ENCODE results near the gene ADGRG3.

Gene ADGRG3

DNA sequence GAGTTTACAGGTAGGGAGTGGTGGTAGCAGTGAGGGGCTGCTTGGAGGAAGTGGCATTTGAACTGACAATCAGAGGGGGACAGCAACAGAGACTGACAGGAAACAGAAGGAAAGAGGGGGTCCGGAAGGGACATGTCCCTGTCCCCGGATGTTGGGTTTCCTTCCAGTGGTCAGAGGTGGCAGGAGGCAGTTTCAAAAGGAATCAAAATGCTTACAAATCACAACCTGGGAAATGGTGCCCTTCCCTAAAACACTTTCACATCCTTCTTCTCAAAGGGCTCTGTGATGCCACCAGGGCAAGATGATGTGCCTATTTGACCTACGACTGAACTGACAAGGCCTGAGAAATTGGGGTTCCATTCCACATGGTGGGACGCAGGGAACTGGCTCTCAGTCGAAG lies 20.0 kb upstream of the ADGRG3 start:
- H3K27ac ChIP-seq (replicated peaks) = no peak overlapping the region
- peak in 1 of 2 experiments; percentile 25 for DNase-seq (ENCODE audit: low read depth in 1 of 2, low spot score in 1 of 2)

DNA sequence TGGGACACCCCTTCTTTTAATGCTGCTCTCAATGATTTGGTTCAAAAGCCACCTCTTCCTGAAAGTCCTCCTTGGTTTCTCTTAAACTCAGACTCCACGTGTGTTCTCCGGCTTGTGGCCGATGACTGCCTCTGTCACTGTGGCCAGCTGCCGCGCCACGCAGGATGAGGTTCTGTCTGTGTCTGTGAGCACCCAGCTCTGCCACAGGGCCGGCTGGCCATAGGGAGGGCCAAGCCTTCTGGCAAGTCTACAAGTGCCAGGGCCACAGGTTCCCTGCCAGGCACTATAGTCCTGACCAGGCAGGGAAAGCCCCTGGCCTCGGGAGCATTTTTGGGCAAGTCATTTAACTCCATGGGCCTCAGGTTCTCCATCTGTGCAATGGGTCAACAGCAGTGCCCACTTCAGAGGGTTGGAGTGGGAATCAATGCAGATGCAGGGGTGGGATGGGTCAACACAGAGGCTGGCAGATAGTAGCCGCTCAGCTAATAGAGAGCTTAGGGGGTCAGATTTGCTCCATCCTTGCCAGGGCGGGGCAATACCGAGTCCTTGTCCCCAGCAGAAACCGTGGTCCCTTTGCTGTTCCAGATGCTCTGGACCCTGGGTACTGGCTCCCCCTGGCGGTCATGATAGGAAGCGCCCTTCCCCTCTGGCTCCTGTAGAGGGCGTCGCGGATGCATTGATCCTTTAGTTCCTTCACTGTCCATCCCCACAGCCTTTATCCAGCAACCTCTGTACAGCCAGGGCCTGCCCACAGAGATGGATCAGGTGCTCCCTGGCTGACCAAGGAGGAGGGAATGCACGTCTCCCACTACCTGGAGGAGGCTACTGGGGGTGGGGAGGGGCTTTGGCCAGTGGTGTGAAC lies 19.3 kb upstream of the ADGRG3 start:
- DNase-seq (ENCODE audit: low read depth in 1 of 2, low spot score in 1 of 2) = peak; percentile 65 to 83
- no peak overlapping the region for H3K27ac ChIP-seq (replicated peaks)
- no peaks in the 10 kb centered on the region for H3K27me3 ChIP-seq (ENCODE audit: insufficient read depth, poor library complexity, severe bottlenecking)
- TF ChIP-seq REST (IDR thresholded peaks at IDR 0.05; ENCODE audit: insufficient replicate concordance, low read depth) = no peak
- no peak for TF ChIP-seq SPI1 (IDR thresholded peaks at IDR 0.05; ENCODE audit: borderline replicate concordance, low read depth)
- TF ChIP-seq CTCF (IDR thresholded peaks at IDR 0.05; ENCODE audit: insufficient read depth, low read length) = peak; percentile 100
- no peak overlapping the region for H3K4me3 ChIP-seq (replicated peaks; ENCODE audit: insufficient read depth, low read length)

More for the DNA sequence above, 20.0 kb upstream of the ADGRG3 start:
- H3K4me3 ChIP-seq (replicated peaks; ENCODE audit: insufficient read depth, low read length) = no peak overlapping the region
- no peak for TF ChIP-seq CTCF (IDR thresholded peaks at IDR 0.05; ENCODE audit: insufficient read depth, low read length)
- no peak for TF ChIP-seq REST (IDR thresholded peaks at IDR 0.05; ENCODE audit: insufficient replicate concordance, low read depth)
- no peak for TF ChIP-seq GABPA (IDR thresholded peaks at IDR 0.05; ENCODE audit: low read depth)
- TF ChIP-seq POLR2AphosphoS5 (IDR thresholded peaks at IDR 0.05; ENCODE audit: low read depth) = no peak
- TF ChIP-seq SPI1 (IDR thresholded peaks at IDR 0.05; ENCODE audit: borderline replicate concordance, low read depth) = no peak
- no peaks in the 10 kb centered on the region for H3K27me3 ChIP-seq (ENCODE audit: insufficient read depth, poor library complexity, severe bottlenecking)

DNA sequence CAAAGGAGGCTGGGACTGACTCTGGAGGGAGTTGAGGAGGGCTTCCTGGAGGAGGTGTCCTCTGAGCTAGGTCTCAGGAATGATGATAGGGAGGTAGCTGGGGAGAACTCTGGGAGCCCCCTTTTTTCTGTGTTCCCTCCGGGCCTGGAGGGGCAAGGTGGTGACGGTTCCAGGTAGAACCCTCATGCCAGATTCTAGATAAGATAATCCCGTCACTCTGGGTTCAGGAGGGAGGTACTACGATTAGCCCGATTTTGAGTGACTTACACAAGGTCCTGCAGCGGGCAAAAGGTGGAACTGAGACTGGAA lies 18.7 kb upstream of the ADGRG3 start:
- TF ChIP-seq CTCF (IDR thresholded peaks at IDR 0.05; ENCODE audit: insufficient read depth, low read length) (no peak), GABPA (IDR thresholded peaks at IDR 0.05; ENCODE audit: low read depth) (no peak), REST (IDR thresholded peaks at IDR 0.05; ENCODE audit: insufficient replicate concordance, low read depth) (no peak), POLR2AphosphoS5 (IDR thresholded peaks at IDR 0.05; ENCODE audit: low read depth) (no peak), SPI1 (IDR thresholded peaks at IDR 0.05; ENCODE audit: borderline replicate concordance, low read depth) (no peak)
- Histone ChIP-seq H3K27me3 (ENCODE audit: insufficient read depth, poor library complexity, severe bottlenecking) (no peaks in the 10 kb centered on the region), H3K4me3 (replicated peaks; ENCODE audit: insufficient read depth, low read length) (no peak overlapping the region), H3K27ac (replicated peaks) (no peak overlapping the region)
- no peak for DNase-seq (ENCODE audit: low read depth in 1 of 2, low spot score in 1 of 2)
